RWPE2 (cell line): Measurements from ENCODE around the gene SAMHD1.
"Not testable (repeated sequence)": the region's sequence is repeated elsewhere in the genome, so short reads cannot be mapped to it uniquely, and the experiment has no call there.

Experiments used
- ATAC-seq: fragments of 200-7000 bp; cut with Tn5 transposase; 3 replicates; pipeline ENCODE4 v1.9.1; 2021; ENCODE audit warnings: low read depth
- DNase-seq: peaks from one replicate; pipeline ENCODE4 v3.0.0-alpha.2; 2020; ENCODE audit warnings: low spot score
- H3K27ac ChIP-seq: fragments of 450-650 bp; 2 replicates; pipeline ENCODE4 v1.5.1; 2017; ENCODE audit warnings: mild to moderate bottlenecking; ENCODE audit not compliant: poor library complexity, severe bottlenecking
- H3K27me3 ChIP-seq: fragments of 250-450 bp; sonication (Bioruptor Pico); 2 replicates; pipeline ENCODE4 v1.5.1; 2021; ENCODE audit warnings: mild to moderate bottlenecking, moderate library complexity; ENCODE audit not compliant: insufficient read depth, poor library complexity, severe bottlenecking
- H3K36me3 ChIP-seq: fragments of 250-450 bp; sonication (Bioruptor Pico); 2 replicates; pipeline ENCODE4 v1.5.1; 2020; ENCODE audit warnings: low read depth, mild to moderate bottlenecking, moderate library complexity
- H3K4me1 ChIP-seq: fragments of 250-450 bp; sonication (Bioruptor Pico); 2 replicates; pipeline ENCODE4 v1.5.1; 2021; ENCODE audit warnings: mild to moderate bottlenecking, moderate library complexity; ENCODE audit not compliant: insufficient read depth, poor library complexity, severe bottlenecking
- H3K4me3 ChIP-seq: fragments of 250-450 bp; sonication (Bioruptor Pico); 2 replicates; pipeline ENCODE4 v1.5.1; 2021; ENCODE audit warnings: mild to moderate bottlenecking, moderate library complexity; ENCODE audit not compliant: severe bottlenecking
- H3K9me3 ChIP-seq: fragments of 250-450 bp; sonication (Bioruptor Pico); 2 replicates; pipeline ENCODE4 v1.5.1; 2021; ENCODE audit warnings: mild to moderate bottlenecking, moderate library complexity; ENCODE audit not compliant: severe bottlenecking
- TF ChIP-seq, protein P1 (sequence below): fragments of 450-650 bp; IDR thresholded peaks from one replicate; pipeline ENCODE4 v1.5.1; 2017; ENCODE audit warnings: mild to moderate bottlenecking, moderate library complexity; ENCODE audit not compliant: poor library complexity, severe bottlenecking

The SAMHD1 gene

DNA sequence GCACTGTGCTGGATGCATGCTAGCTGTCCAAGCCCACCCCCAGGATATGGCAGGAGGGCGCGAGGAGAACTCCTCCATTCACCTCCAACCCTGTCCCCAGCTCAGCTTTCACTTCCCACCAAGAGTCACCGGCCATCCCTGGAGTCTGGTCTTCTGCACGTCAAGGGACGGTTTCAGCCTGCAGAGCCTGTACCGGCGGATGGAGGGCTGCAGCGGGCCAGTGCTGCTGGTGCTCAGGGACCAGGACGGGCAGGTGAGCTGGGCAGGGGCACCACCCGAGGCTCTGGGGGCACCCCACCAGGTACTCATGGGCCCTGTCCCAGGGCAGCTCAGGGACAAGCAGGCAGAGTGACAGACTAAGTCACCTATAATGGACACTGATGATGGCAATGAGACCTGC lies 72.6 kb downstream of the SAMHD1 start:
- no peaks in the 10 kb centered on the region for H3K27me3 ChIP-seq
- H3K4me3 ChIP-seq, result no peak overlapping the region
- DNase-seq (no peak), ATAC-seq (no peak)
- no peaks in the 10 kb centered on the region for H3K36me3 ChIP-seq
- TF ChIP-seq, protein P1, sequence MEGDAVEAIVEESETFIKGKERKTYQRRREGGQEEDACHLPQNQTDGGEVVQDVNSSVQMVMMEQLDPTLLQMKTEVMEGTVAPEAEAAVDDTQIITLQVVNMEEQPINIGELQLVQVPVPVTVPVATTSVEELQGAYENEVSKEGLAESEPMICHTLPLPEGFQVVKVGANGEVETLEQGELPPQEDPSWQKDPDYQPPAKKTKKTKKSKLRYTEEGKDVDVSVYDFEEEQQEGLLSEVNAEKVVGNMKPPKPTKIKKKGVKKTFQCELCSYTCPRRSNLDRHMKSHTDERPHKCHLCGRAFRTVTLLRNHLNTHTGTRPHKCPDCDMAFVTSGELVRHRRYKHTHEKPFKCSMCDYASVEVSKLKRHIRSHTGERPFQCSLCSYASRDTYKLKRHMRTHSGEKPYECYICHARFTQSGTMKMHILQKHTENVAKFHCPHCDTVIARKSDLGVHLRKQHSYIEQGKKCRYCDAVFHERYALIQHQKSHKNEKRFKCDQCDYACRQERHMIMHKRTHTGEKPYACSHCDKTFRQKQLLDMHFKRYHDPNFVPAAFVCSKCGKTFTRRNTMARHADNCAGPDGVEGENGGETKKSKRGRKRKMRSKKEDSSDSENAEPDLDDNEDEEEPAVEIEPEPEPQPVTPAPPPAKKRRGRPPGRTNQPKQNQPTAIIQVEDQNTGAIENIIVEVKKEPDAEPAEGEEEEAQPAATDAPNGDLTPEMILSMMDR, result no peak
- H3K27ac ChIP-seq, result no peak overlapping the region
- no peaks in the 10 kb centered on the region for H3K4me1 ChIP-seq
- no peaks in the 10 kb centered on the region for H3K9me3 ChIP-seq

DNA sequence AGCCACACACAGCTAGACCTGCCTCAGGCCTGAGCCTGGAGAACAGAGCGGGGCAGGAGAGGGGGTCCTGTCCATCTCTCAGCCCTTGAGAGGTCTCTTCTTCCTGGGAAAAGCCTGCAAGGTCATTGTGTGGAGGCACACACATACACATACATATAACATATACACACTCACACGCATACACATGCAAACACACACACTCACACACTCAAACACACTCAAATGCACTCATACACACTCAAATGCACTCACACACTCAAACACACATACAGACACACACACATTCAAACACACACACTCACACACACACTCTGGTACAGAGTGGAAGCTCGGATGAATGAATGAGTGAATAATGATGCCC lies 75.1 kb downstream of the SAMHD1 start:
- Histone ChIP-seq H3K27ac (no peak overlapping the region), H3K4me3 (no peak overlapping the region), H3K36me3 (no peaks in the 10 kb centered on the region), H3K9me3 (no peaks in the 10 kb centered on the region), H3K27me3 (no peaks in the 10 kb centered on the region), H3K4me1 (no peaks in the 10 kb centered on the region)
- ATAC-seq, result no peak
- TF ChIP-seq, protein P1, result no peak
- DNase-seq, result no peak

DNA sequence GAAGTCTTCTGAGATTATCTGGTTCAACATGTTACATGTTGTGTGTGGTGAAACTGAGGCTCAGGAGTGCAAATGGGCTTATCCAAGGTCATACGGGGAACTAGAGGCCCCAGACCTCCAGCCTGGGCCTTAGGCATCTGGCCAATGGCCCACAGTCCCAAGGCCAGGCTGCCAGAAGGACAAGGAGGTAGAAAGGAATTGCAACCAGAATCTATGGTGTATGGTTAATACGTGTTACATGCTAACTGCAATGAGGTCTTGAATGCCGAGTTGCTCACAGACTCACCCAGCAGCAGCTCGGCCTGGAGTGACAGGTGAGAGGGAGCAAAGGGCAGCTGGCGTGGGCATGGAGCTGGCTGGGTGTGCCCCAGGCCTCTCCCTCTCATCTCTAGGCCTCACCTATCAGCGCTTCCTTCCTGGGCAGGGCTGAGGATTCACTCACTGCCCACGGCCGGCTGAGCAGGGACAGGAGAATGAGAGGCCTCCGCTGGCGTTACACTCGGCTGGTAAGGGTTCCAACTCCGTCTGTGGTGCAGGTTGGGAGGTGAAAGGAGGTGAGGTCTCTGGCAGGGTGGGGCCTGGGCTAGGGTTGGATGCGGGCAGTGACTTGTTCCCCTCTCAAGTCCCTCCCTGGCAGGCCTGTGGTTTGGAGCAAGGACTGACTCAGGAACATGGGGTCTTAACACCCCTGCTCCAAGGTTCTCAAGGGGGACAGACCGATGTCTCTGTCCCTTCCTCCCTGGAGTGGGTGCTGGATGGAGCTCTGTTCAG lies 75.6 kb downstream of the SAMHD1 start, which contains the start of gene TLDC2:
Gene TLDC2, plus strand, starts transcription at position 437 of the 771 bp plus-strand sequence. Its CDS starts 37 bp downstream, at position 474.
- ATAC-seq, result peak; percentile 22; the same call in 2 of the 3 replicates
- Histone ChIP-seq H3K4me3 (no peak within 1 kb of the TSS), H3K27me3 (no peaks in the 10 kb centered on the region), H3K4me1 (no peaks in the 10 kb centered on the region), H3K36me3 (no peaks in the 10 kb centered on the region), H3K27ac (no peak within 1 kb of the TSS), H3K9me3 (no peaks in the 10 kb centered on the region)
- TF ChIP-seq, protein P1, result no peak
- DNase-seq, result no peak

DNA sequence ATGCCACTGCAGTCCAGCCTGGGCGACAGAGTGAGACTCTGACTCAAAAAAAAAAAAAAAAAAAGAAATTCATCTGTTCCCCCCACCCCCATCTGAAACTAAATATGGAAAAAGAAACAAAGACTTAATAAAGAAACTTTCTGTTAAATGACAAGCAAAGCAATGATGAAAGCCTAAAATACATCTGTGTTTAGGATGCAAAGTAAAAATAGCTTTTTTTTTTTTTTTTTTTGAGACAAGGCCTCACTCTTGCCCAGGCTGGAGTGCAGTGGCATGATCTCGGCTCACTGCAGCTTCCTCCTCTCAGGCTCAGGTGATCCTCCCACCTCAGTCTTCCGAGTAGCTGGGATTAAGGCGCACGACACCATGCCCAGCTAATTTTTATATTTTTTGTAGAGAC lies 76.4 kb downstream of the SAMHD1 start:
- not testable (repeated sequence) for H3K4me3 ChIP-seq, H3K36me3 ChIP-seq, ATAC-seq, H3K9me3 ChIP-seq, H3K27me3 ChIP-seq, DNase-seq, H3K27ac ChIP-seq, H3K4me1 ChIP-seq

DNA sequence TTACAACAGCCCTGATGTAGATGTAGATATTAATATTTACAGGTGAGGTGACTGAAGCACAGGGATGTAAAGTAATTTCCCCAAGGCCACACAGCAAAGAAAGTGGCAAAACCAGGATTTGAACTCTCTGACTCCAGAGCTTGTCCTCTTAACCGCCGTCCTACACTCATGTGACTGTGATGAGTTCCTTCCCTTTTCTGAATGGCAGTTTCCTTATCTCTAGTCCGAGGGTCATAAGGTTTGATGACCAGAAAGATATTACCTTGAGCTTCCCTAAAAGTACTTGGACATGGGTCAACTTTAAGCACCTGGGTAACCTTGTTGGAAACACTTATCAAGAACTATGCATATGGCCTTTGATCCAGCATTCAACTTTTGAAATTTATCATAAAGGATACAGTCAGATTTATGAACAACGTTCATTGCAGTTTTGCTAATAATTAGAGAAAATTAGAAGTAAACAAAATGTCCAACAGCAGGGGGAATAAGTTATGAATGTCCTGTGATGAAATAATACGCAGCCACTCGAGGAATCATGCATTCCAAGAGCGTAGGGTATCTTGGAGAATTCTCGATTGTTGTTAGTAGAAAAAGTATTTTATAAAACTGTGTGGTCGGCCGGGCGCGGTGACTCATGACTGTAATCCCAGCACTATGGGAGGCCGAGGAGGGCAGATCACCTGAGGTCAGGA lies 77.9 kb downstream of the SAMHD1 start:
- ATAC-seq (no peak), DNase-seq (no peak)
- no peaks in the 10 kb centered on the region for H3K27me3 ChIP-seq
- H3K4me3 ChIP-seq, result no peak overlapping the region
- TF ChIP-seq, protein P1, result no peak
- no peaks in the 10 kb centered on the region for H3K9me3 ChIP-seq
- no peaks in the 10 kb centered on the region for H3K36me3 ChIP-seq
- H3K27ac ChIP-seq, result no peak overlapping the region
- no peaks in the 10 kb centered on the region for H3K4me1 ChIP-seq
